Activated CD8-positive, alpha-beta memory T cell treated with anti-CD3 and anti-CD28 coated beads, Interleukin-2, amount 50 U/mL, for 24 hours (primary cell): ENCODE results near the gene DDI2.
"Not testable (repeated sequence)": the region's sequence is repeated elsewhere in the genome, so short reads cannot be mapped to it uniquely, and the experiment has no call there.

ENCODE experiments used
- DNase-seq: peaks from one replicate; pipeline ENCODE4 v3.0.0-alpha.2; 2020; ENCODE audit errors: extremely low read depth

Gene DDI2

GRCh38 chr1:15617173-15618076 is at the start of gene DDI2:
DDI2 (plus strand) TSS chr1:15617458; CDS start chr1:15617671, 213 bp downstream.
- peak; percentile 76 for DNase-seq

DNA sequence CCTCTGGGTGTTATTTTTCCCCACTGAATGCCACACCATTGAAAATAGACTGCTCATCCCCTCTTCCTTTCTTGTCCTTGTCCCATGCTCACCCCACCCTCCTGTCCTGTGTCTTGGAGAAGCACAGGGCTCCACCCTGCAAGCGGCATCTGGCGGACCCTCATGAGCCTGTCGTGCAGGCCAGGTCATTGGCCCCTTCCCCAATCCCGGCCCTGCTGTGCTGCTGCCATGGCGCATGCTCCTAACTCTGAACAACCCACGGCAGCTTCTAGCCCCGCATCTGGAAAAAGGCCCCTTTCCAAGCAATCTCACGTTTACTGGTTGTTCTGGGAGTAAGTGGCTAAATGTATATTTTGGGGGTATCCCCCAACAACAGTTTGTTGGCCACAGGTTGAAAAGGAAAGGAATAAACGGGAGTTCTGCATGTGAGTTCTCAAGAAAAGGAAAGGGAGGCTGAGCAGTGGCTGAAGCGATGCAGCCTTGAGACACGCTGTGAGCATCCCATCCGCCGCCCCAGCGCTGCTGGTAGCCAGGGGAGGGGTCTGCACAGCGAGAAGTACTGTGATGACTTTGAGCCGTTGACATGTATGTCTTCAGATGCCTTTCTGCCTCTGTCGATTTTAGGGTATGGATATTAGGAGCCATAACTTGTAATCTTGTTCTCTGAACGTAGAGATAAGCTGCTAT is 48.7 kb upstream of the DDI2 start:
- no peak for DNase-seq

GRCh38 chr1:15570861-15571260 is 46.4 kb upstream of the DDI2 start:
- DNase-seq, result no peak

GRCh38 chr1:15571266-15571665 is 46.0 kb upstream of the DDI2 start:
- no peak for DNase-seq

- no peak for DNase-seq
Observed at GRCh38 chr1:15573477-15573876, 43.8 kb upstream of the DDI2 start.

DNA sequence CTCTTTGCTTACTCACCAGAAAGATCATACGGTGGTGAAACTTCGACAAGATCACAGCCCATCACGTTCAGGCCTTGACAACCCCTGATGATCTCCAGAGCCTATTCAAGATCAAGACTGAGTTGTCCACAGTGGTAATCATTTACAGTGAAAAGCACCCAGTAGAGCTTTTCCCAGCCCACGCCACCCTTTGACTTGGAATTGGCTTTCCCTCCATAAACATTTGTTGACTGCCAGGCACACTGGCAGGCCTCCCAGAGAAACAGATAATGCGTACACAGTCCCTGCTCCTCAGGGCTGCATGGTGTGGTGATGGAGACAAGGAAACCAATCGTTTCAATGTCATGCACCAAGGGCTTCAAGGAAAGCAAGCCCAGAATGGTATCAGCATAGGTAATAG is 42.5 kb upstream of the DDI2 start:
- DNase-seq, result no peak

DNA sequence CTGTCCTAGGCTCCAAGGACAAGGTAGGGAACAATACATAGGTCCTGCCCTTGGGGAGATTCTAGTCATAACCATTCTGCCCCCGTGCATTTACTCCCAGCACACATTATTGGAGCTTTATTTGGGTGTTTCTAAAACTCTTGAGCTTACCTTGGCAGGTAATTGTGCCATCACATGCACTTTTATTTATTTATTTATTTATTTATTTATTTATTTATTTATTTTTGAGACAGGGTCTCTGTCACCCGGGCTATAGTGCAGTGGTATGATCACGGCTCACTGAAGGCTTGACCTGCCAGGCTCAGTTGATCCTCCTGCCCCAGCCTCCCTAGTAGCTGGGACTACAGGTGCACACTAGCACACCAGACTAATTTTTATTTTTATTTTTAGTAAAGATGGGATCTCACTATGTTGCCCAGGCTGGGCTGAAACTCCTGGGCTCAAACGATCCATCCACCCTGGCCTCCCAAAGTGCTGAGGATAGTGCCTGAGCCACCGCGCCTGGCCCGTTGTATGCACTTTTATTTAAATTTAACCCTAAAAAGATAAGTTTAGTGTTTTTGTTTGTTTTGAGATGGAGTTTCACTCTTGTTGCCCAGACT is 41.6 kb upstream of the DDI2 start:
- DNase-seq, result no peak

GRCh38 chr1:15577691-15578090 is 39.6 kb upstream of the DDI2 start:
- DNase-seq, result no peak

DNA sequence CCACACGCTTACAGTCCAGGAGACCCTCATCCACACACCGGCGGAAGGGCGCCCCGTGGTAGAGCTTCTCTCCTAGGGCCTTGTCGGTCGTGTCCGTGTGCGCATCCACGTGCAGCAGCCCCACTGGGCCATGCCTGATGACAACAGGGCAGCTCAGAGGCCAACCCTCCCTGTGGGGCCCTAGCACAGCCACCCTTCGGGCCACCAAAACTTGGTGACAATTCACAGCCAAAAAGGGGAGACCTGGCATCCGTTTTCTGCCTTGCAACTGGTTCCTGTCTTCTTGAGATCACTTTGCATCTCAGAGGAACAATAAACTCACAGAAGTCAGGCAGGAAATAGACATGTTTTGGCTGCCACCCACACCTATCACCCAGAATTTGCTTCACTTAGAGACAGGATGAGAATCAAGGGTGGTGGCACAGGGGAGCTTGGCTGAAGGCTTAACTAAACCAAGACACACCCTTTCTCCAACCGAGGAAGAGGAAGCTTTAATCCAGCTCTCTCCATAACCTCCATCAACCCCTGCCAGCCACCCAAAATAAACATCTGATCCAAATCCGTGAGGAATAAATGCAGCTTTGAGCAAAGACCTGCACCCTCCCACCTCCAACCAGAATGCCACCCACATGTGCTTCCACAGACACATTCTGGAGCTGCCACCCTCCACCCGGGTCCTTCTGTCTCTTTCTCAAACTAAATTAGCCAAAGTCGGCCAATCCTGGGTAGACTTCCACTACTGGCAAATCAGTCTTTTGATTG is 38.2 kb upstream of the DDI2 start:
- no peak for DNase-seq

GRCh38 chr1:15579683-15580047 is 37.6 kb upstream of the DDI2 start:
- DNase-seq, result no peak

- DNase-seq, result no peak
Observed at GRCh38 chr1:15583016-15583706, 34.1 kb upstream of the DDI2 start.

DNA sequence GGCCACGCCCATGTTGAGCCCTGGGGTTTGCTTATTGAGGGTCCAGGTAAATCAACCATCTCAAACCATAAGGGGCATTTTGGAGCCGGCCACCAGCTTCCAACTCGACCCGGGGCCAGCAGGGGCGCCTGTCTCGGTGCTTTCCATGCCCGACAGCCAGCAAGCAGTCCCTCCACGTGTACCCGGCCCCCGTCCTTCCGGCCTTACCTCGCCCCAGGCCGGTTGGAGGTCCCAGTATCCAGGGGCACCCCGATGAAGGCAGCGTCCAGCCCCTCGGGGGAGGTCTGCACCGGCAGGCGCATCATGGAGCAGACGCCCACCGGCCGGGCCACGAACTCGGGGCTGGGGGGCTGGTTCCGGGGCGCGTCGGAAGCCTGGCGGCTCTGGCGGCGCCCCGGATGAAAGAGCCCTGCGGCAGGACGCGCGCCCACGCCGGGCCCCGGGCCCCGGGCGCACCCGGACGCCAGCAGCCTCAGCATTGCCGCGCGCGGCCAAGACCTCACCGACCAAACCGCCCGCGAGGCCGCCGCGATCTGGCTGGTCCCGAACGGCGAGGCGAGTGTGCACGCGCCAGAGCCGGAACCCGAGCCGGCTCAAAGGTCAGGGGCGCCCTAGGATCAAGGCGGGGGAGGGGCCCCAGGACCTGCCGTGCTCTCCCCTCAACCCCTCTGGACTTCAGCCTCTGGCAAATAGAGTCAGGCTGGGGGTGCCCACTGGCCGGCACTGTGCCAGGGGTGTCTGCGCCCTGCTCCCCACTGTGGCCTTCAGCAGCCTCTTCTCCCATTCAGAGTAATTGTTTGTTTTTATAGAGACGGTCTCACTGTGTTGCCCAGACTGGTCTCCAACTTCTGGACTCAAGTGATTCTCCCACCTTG is 32.5 kb upstream of the DDI2 start, which contains the start of gene AGMAT:
Gene AGMAT, minus strand, starts transcription at position 563 of the 875 bp plus-strand sequence. Its CDS starts 84 bp downstream, at position 479.
- no peak for DNase-seq

- no peak for DNase-seq
Observed at GRCh38 chr1:15592285-15592684, 25.0 kb upstream of the DDI2 start.

DNA sequence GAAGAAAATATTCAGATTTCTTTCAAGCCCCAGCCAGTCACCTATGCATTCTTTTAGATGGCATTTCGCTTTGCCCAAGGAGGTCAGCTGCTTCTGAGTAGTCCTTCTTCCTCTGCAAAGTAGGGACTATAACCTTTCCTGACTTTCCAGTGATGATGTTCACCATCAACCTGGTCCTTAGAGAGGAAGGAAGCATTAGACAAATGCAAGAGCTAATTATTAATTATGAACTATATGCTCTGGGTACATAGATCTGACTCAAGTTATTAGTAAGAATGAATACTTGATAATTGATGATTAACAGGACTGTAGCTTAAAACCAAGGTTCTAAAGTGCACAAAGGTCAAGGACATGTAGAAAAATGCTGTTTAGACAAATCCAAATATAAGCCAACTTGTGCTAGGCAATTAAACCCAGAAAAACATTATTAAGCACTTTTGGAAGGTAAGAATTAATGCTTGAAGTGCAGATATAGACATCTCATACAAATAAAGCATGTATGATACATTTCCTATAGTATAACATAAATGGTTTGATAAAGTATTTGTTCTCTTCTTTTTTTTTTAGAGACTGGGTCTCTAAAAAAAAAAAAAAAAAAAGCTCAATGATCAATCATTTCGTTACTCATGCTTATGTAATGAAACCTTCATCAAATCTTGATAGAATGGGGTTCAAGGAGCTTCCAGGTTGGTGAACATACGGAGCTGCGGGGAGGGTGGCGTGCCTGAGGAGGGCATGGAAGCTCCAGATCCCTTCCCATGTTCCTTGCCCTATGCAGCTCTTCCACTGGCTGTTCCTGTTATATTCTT is 21.2 kb upstream of the DDI2 start:
- no peak for DNase-seq

- DNase-seq, result no peak
Observed at GRCh38 chr1:15598436-15598835, 18.8 kb upstream of the DDI2 start.

GRCh38 chr1:15603050-15603965 is 13.9 kb upstream of the DDI2 start:
- peak; percentile 79 for DNase-seq

- DNase-seq, result not testable (repeated sequence)
Observed at GRCh38 chr1:15603966-15604282, 13.3 kb upstream of the DDI2 start.

DNA sequence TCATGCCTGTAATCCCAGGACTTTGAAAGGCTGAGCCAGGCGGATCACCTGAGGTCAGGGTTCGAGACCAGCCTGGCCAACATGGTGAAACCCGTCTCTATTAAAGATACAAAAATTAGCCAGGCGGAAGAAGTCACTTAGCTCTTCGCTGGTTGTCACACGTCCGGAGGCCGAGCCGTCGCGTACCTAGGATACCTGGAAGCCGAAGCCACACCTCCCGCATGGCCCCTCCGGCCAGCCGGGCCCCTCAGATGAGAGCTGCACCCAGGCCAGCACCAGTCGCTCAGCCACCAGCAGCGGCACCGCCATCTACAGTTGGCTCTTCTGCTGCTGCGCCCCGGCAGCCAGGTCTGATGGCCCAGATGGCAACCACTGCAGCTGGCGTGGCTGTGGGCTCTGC is 12.9 kb upstream of the DDI2 start:
- DNase-seq, result not testable (repeated sequence)
